ENCODE results near the gene CACNA2D1. TPM values are rescaled to one million over a fixed set of nuclear protein-coding genes. Genes with fewer than 3 reads are reported as not detected.

The CACNA2D1 gene
- total RNA-seq, 1 experiment from 2014 or later: 9.8 TPM

DNA sequence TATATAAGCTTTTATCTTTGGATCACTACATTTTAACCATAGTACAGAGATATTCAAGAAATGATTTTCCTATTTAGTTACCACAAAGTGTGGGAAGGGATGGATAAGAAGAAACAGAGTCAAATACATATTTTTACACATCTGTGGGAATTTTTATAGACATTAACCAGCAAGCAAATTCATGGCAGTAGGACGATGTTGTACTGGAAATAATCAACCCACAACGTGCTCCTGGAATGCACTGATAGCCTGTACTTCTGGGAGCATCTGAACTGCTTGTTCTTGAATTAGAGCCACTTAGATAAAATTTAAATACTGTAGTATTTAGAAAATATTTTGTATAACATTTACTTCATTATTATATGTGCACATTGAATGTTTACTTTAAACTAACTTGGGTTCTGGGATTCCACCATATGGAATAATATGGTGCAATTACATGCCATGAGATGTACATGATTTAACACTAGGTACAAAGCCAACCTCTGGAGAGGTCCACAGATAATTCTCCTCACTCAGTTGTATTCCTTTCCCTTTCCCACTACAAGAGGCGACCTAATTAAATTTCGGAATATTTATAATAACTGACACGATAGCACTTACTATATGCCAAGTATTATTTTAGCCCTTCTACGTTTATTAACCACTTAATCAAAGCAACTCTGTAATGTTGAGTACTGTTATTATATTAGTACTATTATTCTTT, 508.8 kb downstream of the CACNA2D1 start:
- Histone ChIP-seq H3K36me3 (ENCODE audit: control insufficient read depth, insufficient read depth, low read length) (no peaks in the 10 kb centered on the region), H3K27me3 (ENCODE audit: control insufficient read depth, insufficient read depth, low read length) (no peaks in the 10 kb centered on the region), H3K4me1 (ENCODE audit: control insufficient read depth, insufficient read depth, low read length) (no peaks in the 10 kb centered on the region), H3K4me3 (ENCODE audit: low read depth in 2 of 2, low read length in 2 of 2) (no peak overlapping the region), H3K9me3 (ENCODE audit: control insufficient read depth, insufficient read depth, low read depth, low read length) (no peaks in the 10 kb centered on the region), H3K27ac (ENCODE audit: low read length) (no peak overlapping the region)
- intact Hi-C loops (cut with micrococcal nuclease; ENCODE audit: unreplicated experiment) (no loop called here), in situ Hi-C loops (cut with HindIII; ENCODE audit: low pct_unique_long_range_greater_than_20kb, low sequenced_read_pairs) (no loop called here)
- no peak for DNase-seq (ENCODE audit: low read depth, low spot score)
- TF ChIP-seq TCF7L2 (IDR thresholded peaks at IDR 0.05; ENCODE audit: low read depth, low read length) (no peak), POLR2AphosphoS5 (IDR thresholded peaks at IDR 0.05; ENCODE audit: low read depth, low read length) (no peak), SIN3A (IDR thresholded peaks at IDR 0.05; ENCODE audit: borderline replicate concordance, insufficient read depth, low read depth, low read length) (no peak)
- TF ChIP-seq, protein P1, sequence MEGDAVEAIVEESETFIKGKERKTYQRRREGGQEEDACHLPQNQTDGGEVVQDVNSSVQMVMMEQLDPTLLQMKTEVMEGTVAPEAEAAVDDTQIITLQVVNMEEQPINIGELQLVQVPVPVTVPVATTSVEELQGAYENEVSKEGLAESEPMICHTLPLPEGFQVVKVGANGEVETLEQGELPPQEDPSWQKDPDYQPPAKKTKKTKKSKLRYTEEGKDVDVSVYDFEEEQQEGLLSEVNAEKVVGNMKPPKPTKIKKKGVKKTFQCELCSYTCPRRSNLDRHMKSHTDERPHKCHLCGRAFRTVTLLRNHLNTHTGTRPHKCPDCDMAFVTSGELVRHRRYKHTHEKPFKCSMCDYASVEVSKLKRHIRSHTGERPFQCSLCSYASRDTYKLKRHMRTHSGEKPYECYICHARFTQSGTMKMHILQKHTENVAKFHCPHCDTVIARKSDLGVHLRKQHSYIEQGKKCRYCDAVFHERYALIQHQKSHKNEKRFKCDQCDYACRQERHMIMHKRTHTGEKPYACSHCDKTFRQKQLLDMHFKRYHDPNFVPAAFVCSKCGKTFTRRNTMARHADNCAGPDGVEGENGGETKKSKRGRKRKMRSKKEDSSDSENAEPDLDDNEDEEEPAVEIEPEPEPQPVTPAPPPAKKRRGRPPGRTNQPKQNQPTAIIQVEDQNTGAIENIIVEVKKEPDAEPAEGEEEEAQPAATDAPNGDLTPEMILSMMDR (IDR thresholded peaks at IDR 0.05): no peak
- TF ChIP-seq, protein P2, sequence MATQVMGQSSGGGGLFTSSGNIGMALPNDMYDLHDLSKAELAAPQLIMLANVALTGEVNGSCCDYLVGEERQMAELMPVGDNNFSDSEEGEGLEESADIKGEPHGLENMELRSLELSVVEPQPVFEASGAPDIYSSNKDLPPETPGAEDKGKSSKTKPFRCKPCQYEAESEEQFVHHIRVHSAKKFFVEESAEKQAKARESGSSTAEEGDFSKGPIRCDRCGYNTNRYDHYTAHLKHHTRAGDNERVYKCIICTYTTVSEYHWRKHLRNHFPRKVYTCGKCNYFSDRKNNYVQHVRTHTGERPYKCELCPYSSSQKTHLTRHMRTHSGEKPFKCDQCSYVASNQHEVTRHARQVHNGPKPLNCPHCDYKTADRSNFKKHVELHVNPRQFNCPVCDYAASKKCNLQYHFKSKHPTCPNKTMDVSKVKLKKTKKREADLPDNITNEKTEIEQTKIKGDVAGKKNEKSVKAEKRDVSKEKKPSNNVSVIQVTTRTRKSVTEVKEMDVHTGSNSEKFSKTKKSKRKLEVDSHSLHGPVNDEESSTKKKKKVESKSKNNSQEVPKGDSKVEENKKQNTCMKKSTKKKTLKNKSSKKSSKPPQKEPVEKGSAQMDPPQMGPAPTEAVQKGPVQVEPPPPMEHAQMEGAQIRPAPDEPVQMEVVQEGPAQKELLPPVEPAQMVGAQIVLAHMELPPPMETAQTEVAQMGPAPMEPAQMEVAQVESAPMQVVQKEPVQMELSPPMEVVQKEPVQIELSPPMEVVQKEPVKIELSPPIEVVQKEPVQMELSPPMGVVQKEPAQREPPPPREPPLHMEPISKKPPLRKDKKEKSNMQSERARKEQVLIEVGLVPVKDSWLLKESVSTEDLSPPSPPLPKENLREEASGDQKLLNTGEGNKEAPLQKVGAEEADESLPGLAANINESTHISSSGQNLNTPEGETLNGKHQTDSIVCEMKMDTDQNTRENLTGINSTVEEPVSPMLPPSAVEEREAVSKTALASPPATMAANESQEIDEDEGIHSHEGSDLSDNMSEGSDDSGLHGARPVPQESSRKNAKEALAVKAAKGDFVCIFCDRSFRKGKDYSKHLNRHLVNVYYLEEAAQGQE (IDR thresholded peaks at IDR 0.05; ENCODE audit: insufficient read depth in 1 of 2, low read depth in 2 of 2, low read length in 1 of 2): no peak
- no TSS peak for BruUV-seq (replicated peaks)
- ChIA-PET CTCF (no interaction called here), POLR2A (no interaction called here)
- ATAC-seq: no peak

DNA sequence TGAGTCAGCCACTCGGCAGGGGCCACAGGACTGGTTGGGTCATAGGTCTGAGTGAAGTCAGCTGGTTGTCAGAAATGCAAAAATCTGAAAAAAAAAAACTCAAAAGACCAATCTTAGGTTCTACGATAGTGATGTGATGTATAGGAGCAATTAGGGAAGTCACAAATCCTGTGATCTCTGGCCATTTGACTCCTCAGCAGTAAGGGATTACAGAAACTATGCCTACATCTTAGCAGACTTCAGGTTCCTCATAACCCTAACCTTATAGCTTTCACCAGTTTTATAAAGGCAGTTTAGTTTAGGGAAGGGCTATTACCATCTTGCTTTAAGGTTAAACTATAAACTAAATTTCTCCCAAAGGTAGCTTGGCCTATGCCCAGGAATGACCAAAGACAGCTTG, 510.6 kb downstream of the CACNA2D1 start:
- Histone ChIP-seq H3K36me3 (ENCODE audit: control insufficient read depth, insufficient read depth, low read length) (no peaks in the 10 kb centered on the region), H3K27ac (ENCODE audit: low read length) (no peak overlapping the region), H3K4me3 (ENCODE audit: low read depth in 2 of 2, low read length in 2 of 2) (no peak overlapping the region), H3K4me1 (ENCODE audit: control insufficient read depth, insufficient read depth, low read length) (no peaks in the 10 kb centered on the region), H3K27me3 (ENCODE audit: control insufficient read depth, insufficient read depth, low read length) (no peaks in the 10 kb centered on the region), H3K9me3 (ENCODE audit: control insufficient read depth, insufficient read depth, low read depth, low read length) (no peaks in the 10 kb centered on the region)
- BruUV-seq (replicated peaks): no TSS peak
- intact Hi-C loops (cut with micrococcal nuclease; ENCODE audit: unreplicated experiment) (no loop called here), in situ Hi-C loops (cut with HindIII; ENCODE audit: low pct_unique_long_range_greater_than_20kb, low sequenced_read_pairs) (no loop called here)
- ChIA-PET CTCF (no interaction called here), POLR2A (no interaction called here)
- ATAC-seq (no peak), DNase-seq (ENCODE audit: low read depth, low spot score) (no peak)
- no peak for TF ChIP-seq TCF7L2 (IDR thresholded peaks at IDR 0.05; ENCODE audit: low read depth, low read length)

DNA sequence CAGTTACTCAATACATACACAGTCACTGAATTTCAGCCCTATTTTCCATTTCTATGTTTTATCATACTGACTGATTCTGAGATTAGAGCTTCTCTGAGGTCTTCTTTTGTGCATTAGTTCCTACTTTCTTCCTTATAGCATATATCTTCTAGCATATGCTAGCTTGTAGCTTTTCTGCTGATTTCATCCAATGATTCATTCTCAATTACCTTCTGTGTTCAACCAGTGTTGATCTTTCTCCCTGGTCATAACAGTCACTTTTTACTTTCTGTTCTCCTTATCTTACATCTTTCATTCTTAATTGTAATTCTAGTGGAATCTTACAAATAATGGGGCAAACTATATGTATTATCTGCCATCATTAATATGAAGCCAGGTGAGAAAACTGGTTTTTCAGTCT, 514.2 kb downstream of the CACNA2D1 start:
- BruUV-seq (replicated peaks): no TSS peak
- Histone ChIP-seq H3K4me1 (ENCODE audit: control insufficient read depth, insufficient read depth, low read length) (no peaks in the 10 kb centered on the region), H3K4me3 (ENCODE audit: low read depth in 2 of 2, low read length in 2 of 2) (no peak overlapping the region), H3K27ac (ENCODE audit: low read length) (no peak overlapping the region), H3K27me3 (ENCODE audit: control insufficient read depth, insufficient read depth, low read length) (no peaks in the 10 kb centered on the region), H3K36me3 (ENCODE audit: control insufficient read depth, insufficient read depth, low read length) (no peaks in the 10 kb centered on the region), H3K9me3 (ENCODE audit: control insufficient read depth, insufficient read depth, low read depth, low read length) (no peaks in the 10 kb centered on the region)
- ATAC-seq: no peak
- ChIA-PET POLR2A (no interaction called here), CTCF (no interaction called here)
- intact Hi-C loops (cut with micrococcal nuclease; ENCODE audit: unreplicated experiment) (no loop called here), in situ Hi-C loops (cut with HindIII; ENCODE audit: low pct_unique_long_range_greater_than_20kb, low sequenced_read_pairs) (no loop called here)
- no peak for TF ChIP-seq SIN3A (IDR thresholded peaks at IDR 0.05; ENCODE audit: borderline replicate concordance, insufficient read depth, low read depth, low read length)
- TF ChIP-seq, protein P1 (IDR thresholded peaks at IDR 0.05): no peak
- TF ChIP-seq, protein P2 (IDR thresholded peaks at IDR 0.05; ENCODE audit: insufficient read depth in 1 of 2, low read depth in 2 of 2, low read length in 1 of 2): no peak
- no peak for TF ChIP-seq POLR2AphosphoS5 (IDR thresholded peaks at IDR 0.05; ENCODE audit: low read depth, low read length)
- no peak for TF ChIP-seq TCF7L2 (IDR thresholded peaks at IDR 0.05; ENCODE audit: low read depth, low read length)
- DNase-seq (ENCODE audit: low read depth, low spot score): no peak
